HG02678 (cell line): ENCODE results near the gene TBC1D22A.
"Not testable (repeated sequence)": the region's sequence is repeated elsewhere in the genome, so short reads cannot be mapped to it uniquely, and the experiment has no call there.

Experiments
- ATAC-seq: cut with Tn5 transposase; IDR thresholded peaks from one replicate; pipeline ENCODE4 v1.9.1; 2021; ENCODE audit warnings: mild to moderate bottlenecking, moderate library complexity; ENCODE audit not compliant: unreplicated experiment

The TBC1D22A gene

DNA sequence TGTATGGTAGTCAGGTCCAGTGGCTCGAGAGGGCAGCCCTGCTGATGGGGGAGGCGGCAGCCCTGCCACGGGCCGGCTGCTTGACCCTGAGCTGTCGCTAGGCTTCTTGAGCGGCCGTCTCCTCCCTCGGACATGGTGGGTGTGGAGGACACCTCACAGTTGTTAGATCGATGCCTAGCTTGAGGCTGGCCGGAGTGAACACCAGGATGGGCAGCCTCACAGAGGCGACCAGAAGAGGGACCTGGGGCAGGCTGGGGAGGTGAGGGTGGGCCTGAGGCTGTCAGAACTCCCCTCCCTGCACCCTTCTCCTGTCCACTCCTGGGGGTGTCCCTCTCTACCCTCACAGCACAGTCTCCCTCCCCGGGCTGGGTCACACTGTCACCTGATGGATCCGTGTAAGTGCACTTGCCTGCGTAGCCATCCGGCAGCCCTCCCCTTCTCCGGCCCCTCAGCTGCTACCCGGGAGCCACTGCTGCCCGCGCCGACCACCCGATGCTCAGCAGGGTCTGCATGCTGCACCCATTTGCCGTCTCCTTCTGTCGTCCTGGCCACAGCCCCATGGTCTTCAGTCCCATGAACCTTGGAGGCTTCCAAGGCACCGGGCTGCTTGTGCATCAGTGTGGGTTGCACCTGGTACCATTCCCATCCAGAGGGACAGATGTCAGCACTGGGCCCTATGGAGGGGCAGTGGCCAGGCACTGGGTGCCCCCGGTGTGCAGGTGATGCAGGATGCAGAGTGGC, 394.1 kb downstream of the TBC1D22A start:
- ATAC-seq, result no peak

DNA sequence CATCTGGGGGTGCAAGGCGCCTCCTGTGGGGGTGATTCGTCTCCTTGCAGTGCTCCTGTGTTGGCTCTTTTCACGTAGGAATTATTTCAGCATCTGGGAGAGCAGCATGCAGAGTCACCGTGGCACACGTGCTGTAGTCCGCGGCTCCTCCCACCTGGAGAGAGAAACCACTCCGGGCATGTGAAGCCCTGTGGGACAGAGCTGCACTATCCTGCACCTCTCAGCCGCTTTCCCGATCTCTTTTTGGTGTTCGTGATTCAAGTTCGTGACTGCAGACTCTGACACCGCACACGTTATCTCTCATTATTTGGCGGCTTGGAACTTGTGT, 394.6 kb downstream of the TBC1D22A start:
- no peak for ATAC-seq

DNA sequence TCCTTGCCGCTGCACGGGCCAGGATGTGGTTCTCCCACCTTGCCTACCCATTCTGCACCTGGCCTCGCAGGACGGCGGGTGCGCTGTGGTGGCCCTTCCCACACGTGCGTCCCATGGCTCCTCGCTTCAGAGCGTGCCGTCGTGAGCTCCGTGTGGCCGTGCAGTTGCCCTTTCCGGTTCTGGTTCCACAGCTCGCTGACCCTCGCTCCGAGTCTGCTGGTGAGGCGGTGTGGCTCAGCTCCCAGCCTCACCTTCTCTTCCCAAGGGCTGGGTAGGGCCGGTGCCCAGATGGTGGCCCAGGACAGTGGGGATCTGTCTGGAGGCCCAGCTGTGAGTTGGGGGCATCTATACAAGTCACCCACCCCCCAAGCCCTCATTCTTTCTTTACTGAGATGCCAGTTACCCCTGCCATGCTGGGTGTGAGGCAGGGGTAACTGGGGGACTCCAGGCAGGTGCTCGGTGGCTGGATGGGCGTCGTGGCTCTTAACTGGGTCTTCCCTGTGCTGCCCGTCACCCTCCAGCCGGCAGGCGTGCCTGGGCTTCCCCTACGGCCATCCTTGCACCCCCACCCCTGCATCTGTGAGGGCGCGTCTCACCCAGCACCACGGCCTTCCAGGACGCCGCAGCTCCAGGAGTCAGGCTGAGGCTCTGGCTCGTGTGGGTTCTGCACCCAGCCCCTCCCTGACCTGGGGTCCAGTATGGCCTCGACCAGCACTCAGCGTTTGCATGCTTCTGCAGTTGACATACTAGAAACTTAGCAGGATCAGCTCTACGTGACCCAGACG, 395.2 kb downstream of the TBC1D22A start:
- ATAC-seq, result no peak

DNA sequence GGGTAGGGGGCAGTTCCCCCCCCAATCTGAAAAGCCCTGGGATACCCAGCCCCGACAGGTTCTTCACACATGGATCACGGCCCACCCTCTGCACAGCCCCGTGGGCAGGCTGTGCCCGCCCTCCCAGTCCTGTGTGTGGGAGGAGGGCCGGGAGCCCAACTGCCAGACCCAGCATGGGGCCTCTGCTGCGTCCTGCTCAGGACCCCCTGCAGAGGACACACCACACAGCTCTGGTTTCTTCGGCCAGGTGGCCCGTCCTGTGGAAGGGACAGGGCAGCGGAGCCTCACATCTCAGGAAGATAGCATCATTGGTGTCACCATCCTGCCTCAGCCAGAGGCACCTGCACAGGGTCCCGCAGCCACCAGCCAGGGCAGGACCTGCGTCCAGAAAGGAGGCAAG, 396.0 kb downstream of the TBC1D22A start:
- ATAC-seq, result no peak

DNA sequence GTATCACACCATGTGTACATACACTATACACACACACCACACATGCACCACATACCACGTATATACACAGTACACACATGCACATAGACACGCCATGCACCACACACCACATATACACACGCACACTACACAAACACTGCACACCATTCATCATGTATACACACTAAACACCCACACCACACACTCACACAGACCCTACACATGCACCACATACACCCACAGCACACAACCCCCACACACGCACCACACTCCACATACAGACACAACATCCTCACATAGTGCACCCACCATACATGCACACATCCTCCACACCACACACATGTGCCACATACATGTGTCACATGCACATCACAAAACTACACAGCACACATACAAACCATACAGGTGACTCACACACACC, 397.1 kb downstream of the TBC1D22A start:
- no peak for ATAC-seq

DNA sequence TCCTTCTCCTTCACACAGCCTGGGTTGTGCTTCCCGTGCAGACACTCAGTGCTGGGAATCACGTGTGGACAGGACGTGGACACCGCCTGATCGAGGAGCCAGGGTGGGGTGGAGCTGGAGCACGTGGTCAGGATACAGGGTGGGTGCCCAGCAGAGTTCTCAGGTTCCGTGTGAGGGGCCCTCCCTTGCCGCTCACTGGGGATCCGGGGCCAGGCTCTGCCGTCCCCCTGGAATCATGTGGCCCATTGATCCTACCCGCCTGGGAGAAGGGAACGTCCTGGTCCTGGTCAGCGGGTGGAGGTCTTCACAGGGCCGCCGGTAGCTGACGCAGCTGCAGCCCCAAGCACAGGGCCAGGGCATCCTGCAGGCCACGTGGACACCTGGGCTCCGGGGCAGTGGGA, 397.7 kb downstream of the TBC1D22A start:
- no peak for ATAC-seq

DNA sequence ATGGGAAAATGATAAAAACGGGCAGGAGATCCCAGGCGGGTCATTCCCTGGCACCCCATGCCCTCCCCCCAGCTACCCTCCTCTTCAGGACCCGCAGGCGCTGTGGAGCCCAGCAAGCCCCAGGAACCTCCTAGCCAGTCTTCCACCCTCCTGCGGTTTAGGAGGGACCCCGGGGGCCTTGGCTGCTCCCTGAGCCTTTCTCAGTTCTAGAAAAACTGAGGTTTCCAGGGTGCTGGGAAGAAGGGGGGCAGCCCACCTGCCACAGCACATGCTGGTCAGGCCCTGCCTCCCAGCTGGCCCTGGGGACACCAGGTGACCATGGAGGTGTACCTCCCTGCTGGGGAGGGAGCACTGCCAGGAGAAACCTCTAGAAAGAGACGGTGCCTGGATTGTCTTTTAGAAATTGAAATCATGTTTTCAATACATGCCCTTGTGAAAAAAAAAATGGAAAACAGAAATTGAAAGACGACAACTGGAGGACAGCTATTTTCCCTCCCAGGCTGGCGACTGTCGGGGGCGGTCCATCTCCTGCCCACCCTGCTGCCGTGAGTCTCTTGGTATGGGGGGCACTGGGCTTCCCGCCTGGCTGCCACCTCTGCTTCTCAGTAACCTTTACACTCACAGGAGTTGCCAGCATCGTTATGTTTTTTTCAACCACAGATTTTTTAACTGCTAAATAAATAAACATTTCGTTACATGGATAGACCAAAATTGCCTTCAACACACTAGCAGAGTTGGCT, 398.5 kb downstream of the TBC1D22A start:
- ATAC-seq, result no peak

DNA sequence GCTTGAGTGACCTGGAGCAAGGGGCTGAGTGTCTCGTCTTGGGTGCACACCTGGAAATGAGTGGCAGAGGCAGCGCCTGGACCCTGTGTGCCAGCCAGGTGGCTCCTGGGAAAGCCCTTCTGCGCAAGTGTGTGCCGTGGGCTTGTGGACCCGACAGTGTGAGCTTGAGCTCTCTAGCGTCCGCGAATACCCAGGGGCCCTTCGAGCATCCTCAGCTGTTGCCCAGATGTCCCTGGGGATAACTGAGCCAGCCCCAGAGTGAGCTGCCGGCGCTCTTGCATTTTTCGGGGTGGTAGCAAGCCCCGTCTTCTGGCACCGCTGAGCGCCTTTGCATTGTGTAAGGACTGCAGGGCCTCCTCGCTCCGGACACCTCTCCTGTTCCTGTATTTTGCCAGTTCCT, 399.2 kb downstream of the TBC1D22A start:
- no peak for ATAC-seq

DNA sequence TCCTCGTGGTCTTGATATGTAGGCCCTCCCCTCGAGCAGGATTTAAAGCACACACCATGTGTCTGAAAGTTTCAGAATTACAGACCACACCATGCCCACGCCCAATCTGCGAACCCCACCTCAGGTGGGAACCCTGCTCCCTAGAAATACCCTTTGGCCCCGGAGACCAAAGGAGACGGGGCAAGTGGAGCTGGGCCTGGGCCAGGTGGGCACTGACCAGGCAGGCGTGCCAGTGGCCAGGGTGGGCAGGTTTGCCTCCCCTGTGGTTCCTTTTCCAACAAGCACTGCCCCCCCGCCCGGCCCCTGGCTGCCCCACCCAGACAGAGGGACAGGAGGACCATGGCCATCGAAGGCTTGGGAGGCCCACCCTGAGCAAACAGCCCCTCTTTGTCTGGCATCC, 400.4 kb downstream of the TBC1D22A start:
- no peak for ATAC-seq

DNA sequence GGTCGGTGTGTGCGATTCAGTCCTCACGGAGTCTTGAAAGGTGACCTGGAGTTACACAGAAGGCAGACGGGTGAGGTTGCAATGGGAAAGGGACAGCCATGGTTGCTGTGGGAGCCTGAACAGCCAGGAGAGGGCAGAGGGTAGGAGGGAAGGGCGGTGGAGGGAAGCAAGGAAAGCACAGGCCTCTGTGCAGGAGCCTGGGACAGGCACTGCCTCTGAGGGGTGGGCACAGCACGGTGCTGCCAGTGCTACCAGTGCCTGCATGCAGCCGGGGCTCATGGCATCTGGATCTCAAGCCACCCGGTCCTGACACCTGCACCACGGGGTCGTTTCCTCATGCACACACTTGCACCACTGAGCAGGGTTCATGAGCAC, 401.0 kb downstream of the TBC1D22A start:
- ATAC-seq, result no peak

DNA sequence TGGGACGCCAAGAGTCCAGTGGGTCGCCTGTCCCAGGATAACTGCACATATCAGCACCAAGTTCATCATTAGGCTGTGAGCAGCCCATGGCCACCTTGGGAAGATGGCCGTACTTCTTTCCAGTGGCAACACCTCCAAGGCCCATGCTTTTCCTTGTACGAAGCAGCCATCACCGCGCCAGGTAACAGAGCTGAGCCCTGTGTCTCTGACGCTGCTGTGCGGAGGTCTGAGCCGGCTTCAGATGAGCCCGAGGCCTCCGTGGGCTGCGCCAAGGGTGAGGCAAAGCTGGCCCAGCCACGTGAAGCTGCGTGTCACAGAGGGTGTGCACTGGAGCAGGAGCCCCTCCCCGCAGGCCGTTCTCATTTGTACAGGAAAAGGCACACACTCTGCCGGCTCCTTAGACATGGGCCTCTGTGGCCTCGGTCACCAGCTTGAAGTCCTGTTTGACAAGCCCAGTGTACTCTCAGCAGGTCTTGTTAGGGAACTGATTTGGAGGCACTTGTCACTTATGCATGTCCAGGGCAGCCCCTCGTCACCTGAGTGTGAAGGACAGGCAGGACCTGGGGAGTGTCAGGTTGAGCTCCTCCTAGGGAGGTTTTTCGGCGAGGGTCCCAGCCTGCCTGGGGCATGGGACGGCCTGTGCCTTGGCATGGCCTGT, 401.5 kb downstream of the TBC1D22A start:
- ATAC-seq, result no peak

DNA sequence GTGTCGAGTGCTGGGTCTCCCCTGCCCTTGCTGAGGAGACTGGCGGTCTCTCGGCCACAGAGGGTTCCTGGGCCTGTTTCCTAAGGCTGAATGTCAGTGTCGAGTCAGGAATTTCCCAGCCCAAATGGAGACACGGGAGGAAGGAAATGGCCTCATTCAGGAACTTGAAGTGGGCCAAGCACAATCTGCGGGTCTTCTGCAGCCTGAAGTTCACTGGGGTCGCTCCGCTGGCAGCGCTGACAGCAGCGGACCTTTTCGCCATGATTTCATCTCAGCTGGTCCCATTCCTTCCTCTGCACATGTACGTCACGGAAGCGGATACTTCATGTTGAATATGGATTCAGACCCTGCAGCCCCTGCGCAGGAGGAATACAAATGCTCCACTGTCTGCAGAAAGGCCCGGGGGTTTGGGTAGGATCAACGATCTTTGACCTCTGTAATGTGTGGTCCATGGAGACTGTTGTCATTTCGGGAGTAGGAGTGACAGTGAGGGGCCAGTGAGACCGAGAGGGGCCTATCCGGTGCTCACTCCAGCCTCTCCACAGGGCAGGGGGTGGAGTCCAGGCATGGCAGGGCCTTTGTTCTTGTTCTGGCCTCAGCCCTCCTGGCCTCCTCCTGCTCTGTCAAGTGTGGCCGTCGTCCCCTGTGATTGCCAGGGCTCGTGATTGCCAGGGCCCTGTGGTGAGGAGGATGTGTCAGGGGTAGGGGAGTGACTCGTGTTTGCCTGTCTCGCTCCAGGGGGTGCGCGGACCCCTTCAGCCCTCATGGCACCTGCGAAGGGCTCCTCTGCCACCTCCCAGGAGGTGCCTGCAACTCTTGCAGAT, 402.3 kb downstream of the TBC1D22A start:
- no peak for ATAC-seq

DNA sequence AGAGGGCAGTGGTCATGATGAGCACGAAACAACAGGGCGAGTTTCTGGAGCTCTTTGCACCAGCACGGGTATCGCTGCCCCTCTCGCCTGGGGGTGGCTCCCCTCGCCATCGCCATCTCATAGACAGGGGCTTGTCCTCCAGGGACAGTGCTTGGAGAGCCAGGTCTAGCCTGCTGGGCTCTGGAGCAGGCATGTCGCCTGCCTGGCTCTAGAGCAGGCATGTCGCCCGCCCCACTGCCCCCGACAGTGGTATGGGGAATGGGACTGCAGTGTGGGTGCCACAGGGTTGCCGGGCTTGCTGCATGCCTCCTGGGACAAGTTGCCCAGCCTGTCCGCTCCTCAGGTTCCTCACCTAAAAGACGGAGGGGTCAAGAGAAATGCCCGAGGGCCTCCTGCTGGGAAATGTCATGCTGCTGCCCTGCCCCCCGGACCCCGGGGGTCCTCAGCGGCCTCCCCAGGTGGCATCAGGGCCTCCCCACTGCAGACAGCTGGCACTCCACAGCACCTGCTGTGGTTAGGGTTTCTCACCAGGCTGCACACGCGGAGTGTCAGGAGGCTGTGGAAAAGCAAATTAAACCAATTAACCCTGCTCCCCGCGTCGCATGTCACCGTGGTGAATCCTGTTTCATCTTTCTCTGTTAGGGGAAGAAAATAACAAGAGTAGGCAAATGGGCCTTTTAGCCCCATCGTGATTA, 403.0 kb downstream of the TBC1D22A start:
- no peak for ATAC-seq

DNA sequence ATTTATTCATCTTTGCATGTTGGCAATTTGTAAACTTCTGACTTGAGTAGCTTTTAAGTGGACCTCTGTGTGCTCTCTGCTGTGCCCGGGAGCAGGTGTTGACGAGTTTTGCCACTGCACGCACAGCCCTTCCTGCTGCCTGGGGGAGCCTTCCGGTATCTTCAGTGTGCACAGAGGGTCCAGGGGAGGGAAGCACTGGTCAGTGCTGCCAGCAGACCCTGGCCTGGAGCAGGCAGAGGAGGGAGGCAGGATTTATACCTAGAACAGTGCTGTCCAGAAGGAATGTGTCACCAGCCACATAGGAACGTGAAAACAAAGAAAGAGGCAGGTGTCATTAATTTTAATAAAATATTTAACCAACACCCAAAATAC, 403.6 kb downstream of the TBC1D22A start:
- ATAC-seq, result no peak

DNA sequence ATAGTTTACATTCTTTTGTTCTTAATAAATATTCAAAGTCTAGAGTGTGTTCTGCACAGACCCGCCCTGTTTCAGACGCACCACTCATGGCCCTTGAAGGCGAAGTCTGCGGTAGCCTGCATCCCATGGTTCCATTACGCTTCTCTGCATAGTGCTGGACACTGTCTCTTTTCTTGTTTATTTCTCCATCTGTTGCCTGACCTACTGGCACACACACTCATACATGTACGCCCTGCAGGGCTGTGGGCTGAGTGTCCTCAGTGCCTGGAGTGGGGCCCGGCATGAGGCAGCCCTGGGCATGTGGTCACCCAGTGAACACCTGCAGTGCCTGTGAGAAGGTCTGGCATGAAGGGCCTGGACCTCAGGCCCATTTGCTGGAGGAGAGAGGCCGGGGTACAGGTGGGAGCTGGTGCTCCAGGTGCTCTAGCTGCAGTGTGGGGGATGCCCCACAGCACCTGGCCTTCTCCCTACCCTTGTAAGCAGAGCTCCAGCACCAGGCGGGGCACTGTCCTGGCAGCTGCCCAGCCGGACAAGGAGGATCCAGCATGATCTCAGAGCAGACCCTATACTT, 404.1 kb downstream of the TBC1D22A start:
- ATAC-seq, result no peak

DNA sequence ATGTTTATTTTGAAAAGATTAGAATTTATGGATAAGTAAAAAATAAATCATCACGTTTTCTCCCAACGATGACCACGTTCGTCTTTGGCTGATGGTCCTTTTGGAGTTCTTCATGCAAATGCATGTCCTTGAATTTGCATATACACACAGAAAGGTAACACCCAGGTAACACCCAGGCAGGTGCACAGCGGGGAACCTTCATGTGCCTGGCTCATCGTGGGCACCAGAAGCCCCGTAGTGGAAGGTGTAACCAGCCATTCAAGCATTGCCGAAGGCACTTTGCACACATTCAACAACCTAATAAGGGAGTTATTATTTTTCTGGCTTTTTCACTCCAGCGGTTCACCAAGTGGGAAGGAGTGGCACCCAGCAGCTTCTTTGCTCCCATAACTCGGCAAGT, 404.6 kb downstream of the TBC1D22A start:
- no peak for ATAC-seq

DNA sequence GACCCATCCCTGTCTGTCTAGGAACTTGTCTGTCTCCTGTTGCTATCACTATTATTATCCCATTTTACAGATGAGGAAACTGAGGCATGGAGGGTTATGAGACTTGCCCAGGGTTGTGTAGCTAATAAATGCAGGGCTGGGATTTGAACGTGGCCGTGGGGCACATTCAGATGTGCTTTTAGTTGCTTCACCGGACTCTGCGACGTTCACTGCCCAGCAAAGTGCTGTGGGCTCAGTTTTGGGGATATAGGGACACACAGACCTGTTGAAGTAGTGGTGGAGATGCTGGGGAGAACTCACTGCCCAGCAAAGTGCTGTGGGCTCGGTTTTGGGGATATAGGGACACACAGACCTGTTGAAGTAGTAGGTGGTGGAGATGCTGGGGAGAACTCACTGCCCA, 405.5 kb downstream of the TBC1D22A start:
- not testable (repeated sequence) for ATAC-seq

DNA sequence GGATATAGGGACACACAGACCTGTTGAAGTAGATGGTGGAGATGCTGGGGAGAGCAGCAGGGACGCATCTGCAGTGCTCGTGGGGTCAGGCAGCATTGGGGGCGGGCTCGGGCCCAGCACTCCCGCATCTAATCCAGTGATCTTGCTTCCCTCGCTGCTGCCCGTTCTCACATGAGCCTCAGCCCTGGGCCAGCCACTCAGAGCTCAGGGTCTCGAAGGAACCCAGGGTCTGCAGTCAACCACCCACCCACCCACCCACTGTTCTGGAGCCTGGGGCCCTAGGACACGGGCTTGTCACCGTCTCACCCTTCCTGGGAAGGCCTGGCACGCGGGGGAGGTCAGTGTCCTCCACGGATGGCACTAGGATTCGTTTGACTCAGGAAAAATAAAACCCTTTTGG, 406.0 kb downstream of the TBC1D22A start:
- ATAC-seq, result no peak

DNA sequence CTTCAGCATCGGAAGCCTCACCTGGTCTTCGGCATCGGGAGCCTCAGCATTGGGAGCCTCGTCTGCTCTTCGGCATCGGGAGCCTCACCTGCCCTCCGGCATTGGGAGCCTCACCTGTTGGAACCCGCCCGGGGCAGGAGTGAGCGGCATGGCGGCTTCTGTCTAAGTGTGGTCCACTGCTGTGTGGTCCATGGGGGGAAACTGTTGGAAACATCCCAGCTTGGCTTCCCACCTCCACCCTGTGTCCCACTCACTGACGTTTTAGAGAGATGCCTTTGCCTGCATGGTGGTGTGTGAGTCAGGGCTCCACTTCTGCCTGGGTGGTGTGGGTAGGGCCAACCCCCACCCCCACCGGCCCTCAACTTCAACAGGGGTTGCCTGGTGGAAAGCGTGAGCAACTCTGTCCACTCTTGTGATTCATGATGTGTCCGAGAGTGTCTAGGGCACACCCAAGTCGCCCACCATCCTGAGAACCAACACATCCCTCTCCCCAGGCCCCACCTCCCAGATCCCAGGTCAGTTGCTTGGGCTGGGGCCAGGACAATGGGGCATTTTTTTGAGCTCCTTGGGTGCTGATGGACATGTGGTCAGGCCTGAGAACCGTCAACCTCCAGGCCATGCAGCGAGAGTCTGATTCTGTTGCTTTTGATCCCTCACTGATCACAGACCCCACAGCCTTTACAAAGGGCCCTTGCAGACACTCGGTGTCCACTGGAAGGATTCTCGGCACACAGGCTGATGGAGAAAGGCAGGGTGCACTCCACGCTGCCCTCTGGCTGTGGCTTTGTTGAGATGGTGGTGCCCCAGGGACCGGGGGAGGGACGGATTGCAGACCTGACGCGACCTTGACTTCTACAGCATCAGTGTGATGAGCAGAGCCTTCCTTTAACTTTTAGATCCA, 406.7 kb downstream of the TBC1D22A start:
- ATAC-seq, result no peak
